Fibroblast of skin of right quadriceps (primary cell): ENCODE data around the gene ZIM2.

ENCODE experiments used
- DNase-seq: peaks from one replicate; pipeline ENCODE4 v3.0.0-alpha.2; 2013

ZIM2 gene

GRCh38 chr19:56806639-56807038, 33.9 kb downstream of the ZIM2 start:
- DNase-seq = no peak

DNA sequence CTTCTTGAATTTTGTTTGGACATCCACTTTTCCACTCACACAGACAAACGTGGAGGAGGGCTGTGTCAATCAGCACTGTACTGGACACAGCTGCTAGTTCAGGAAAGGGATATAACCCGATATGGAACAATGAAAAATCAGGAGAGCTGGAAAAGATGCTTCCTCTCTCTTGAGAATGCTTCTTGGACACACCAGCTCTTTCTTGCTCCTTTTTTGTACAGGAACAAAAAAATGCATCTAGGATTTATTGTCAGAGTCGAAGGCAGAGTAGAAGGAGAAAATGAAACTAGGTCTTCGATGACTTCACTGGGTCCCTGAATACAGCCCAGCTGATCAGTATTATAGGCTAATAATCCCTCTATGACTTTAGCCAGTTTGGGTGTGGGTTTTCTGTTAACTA, 62.2 kb downstream of the ZIM2 start:
- no peak for DNase-seq

DNA sequence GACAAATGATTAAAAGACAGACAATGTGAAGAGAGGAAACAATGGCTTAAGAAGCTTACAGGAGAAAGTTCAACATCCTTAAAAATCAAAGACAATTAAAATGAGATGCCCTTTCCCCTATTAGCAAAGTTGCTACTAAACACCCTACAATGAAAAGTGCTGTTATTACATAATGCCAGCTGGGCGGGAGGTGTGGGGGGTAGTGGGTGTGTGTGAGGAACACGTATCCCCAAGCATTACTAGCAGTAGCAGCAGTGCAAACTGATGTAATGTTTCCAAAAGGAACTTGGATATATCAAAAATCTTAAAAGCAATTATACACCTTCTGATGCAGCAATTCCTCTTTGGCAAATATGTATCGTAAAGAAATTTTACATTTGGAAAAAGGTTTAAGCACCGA, 70.9 kb downstream of the ZIM2 start:
- DNase-seq = no peak

DNA sequence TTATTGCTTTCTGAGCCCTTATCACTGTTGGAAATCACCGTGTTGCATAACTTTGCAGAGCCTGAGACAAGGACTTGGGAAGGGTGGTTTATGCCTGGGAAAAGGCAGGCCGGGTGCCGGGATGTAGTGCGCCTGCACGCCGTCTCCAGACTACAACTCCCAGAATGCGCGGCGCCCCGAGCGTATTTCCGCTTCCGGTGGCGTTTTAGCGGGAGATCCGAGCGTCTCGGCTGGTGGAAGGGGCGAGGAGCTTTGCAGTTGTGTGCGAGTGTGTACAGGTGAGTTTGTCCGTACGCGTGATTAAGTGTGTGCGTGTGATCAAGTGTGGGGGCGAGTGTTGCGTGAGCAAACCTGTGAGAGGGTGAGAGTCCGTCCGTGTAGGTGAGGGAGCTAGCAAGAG, 75.4 kb downstream of the ZIM2 start:
- no peak for DNase-seq

DNA sequence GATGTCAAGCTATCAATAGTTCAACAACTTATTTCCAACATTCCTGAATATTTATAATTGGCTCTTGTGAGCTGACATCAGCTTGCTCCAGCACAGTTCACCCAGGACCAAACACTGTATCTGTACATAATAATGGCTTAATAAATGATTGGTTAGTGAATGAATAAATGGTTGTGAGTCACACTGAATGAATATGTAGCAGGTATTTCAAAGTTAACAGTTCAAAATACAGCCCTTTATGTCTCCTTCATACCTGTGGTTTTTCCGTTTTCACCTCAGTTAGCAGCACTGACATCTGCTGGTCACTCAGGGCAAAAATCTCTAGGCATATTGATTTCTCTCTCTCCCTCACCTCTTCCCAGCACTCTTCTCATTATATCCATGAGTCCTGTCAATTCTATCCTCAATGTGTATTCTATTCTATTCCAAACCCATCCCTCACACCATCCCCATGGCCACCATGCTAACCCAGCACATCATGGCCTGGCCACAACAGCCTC, 76.3 kb downstream of the ZIM2 start:
- DNase-seq = no peak

DNA sequence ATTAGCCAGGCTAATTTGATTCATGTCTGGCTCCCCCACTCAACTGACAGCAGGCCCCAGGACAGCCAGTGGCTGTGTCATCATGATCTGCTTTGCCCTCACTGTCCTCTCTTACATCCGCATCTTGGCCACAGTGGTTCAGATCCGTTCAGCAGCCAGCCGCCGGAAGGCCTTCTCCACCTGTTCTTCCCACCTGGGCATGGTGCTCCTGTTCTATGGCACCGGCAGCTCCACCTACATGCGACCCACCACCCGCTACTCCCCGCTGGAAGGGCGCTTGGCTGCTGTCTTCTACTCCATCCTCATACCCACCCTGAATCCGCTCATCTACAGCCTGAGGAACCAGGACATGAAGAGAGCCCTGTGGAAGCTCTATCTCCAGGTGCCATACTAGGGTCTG, 79.7 kb downstream of the ZIM2 start:
- no peak for DNase-seq

GRCh38 chr19:56759531-56759930, 81.0 kb downstream of the ZIM2 start:
- no peak for DNase-seq

DNA sequence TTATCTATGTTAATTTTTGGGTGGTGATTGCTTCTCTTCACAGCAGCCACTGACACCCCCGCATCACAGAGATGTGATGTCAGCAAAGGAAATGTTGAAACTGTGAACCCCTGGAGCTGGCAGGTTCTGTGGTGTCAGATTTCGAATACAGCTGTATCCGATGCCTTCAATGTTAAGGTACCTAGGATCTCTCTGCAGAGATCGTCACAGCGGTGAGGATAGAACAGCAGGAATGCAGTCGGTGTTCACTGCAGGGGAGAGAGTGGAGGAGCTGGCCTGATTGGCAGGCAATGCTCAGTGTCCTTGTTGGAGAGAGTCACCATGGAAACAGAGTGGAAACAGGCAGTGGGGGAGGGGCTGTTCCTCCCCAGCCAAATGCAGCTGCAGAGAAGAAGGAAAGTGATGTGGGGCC, 89.4 kb downstream of the ZIM2 start:
- DNase-seq = no peak

- no peak for DNase-seq
Measured at GRCh38 chr19:56750658-56751057, 89.9 kb downstream of the ZIM2 start.

DNA sequence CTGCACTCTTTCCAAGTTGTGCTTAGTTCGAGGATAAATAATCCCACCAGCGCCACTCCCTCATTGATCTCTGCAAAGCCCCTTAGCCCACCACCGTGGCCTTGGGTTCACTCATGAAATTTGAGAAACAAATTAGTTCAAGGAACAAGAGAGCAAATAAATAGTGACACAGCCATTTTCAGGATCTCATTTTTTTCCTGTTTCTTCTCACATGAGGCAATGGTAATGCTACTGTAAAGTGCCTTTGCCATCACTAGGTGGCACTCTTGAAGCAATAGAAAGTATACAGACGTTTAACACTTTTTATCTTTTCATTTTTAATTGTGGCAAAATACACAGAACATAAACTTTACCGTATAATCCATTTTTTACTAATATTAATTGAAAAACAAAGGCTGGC, 92.1 kb downstream of the ZIM2 start:
- DNase-seq = no peak

GRCh38 chr19:56746367-56746766, 94.2 kb downstream of the ZIM2 start:
- no peak for DNase-seq

GRCh38 chr19:56740501-56740900, 100.0 kb downstream of the ZIM2 start:
- DNase-seq = no peak

- no peak for DNase-seq
Measured at GRCh38 chr19:56736571-56736970, 104.0 kb downstream of the ZIM2 start.

DNA sequence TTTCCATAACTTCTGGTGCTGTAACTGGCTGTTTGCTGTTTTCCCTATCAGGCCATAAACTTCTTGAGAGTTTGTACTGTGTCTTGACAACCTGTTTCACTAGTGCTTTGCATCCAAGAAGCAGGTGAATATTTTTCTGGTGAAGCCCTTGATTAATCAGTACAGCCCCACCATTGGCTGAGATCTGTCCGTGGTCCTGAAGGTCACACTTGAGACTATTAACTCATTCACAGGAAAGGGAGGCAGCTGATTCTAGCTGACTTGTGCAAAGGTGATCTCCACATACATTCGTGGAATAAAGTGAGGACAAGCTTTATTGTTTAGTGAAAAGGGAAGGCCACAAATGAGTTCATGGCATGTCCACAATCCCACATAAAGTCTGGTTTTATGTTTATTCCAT, 107.5 kb downstream of the ZIM2 start:
- no peak for DNase-seq

GRCh38 chr19:56727677-56728076, 112.8 kb downstream of the ZIM2 start:
- no peak for DNase-seq

DNA sequence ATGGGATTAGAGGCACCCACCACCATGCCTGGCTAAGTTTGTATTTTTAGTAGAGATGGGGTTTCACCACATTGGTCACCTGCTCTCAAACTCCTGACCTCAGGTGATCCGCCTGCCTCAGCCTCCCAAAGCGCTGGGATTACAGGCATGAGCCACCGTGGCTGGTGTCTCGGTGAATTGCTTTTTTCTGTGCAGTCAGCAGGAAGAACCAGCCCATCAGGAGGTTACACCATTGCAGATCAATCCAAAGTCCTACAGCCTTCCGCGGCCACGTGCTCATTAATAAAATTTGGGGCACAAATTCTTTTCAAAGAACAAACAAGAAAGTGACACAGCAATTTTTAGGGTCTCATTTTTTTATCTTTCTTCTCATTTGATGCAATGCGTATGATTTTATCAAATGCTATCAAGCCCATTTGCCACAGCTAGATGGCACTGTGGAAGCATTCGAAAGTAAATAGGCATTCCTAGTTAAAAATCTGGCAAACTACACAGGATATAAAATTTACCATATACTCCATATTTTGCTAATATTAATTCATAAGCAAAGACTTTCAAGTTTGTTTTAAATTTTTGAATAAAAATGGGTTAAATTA, 114.6 kb downstream of the ZIM2 start:
- DNase-seq = no peak
